ENCODE data around the gene ECE1. TPM values are rescaled to one million over a fixed set of nuclear protein-coding genes. Genes with fewer than 3 reads are reported as not detected.

Gene ECE1
- total RNA-seq, 1 donor = 32.6 TPM

- DNase-seq (ENCODE audit: insufficient read length, low spot score, missing footprints) = peak; percentile 9
- H3K27me3 ChIP-seq (ENCODE audit: insufficient read depth, low read length) = no peaks in the 10 kb centered on the region
- H3K4me3 ChIP-seq (ENCODE audit: insufficient read depth, low read length) = no peak overlapping the region
- H3K9me3 ChIP-seq (ENCODE audit: low read depth, low read length) = no peaks in the 10 kb centered on the region
- H3K79me2 ChIP-seq (ENCODE audit: insufficient read depth, low read length) = no peaks in the 10 kb centered on the region
- H2AFZ ChIP-seq (ENCODE audit: low read length) = no peak overlapping the region
- H4K20me1 ChIP-seq (ENCODE audit: insufficient read depth, low read length) = no peaks in the 10 kb centered on the region
- peaks cover 22% of the 10 kb centered on the region for H3K4me1 ChIP-seq (ENCODE audit: insufficient read depth, low read length)
- peaks cover 11% of the 10 kb centered on the region for H3K36me3 ChIP-seq (ENCODE audit: insufficient read depth, low read length)
- no peak overlapping the region for H3K27ac ChIP-seq (ENCODE audit: low read depth, low read length)
- TF ChIP-seq, protein P1, sequence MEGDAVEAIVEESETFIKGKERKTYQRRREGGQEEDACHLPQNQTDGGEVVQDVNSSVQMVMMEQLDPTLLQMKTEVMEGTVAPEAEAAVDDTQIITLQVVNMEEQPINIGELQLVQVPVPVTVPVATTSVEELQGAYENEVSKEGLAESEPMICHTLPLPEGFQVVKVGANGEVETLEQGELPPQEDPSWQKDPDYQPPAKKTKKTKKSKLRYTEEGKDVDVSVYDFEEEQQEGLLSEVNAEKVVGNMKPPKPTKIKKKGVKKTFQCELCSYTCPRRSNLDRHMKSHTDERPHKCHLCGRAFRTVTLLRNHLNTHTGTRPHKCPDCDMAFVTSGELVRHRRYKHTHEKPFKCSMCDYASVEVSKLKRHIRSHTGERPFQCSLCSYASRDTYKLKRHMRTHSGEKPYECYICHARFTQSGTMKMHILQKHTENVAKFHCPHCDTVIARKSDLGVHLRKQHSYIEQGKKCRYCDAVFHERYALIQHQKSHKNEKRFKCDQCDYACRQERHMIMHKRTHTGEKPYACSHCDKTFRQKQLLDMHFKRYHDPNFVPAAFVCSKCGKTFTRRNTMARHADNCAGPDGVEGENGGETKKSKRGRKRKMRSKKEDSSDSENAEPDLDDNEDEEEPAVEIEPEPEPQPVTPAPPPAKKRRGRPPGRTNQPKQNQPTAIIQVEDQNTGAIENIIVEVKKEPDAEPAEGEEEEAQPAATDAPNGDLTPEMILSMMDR (IDR thresholded peaks at IDR 0.05; ENCODE audit: extremely low read depth, low read depth, low read length) = no peak
- no peak overlapping the region for H3K4me2 ChIP-seq (ENCODE audit: insufficient read depth, low read length)
These were observed 13.1 kb downstream of the ECE1 start for GRCh38 chr1:21277180-21277579.

- Histone ChIP-seq H3K27ac (ENCODE audit: low read depth, low read length) (no peak overlapping the region), H2AFZ (ENCODE audit: low read length) (no peak overlapping the region), H3K27me3 (ENCODE audit: insufficient read depth, low read length) (no peaks in the 10 kb centered on the region), H4K20me1 (ENCODE audit: insufficient read depth, low read length) (no peaks in the 10 kb centered on the region), H3K4me3 (ENCODE audit: insufficient read depth, low read length) (no peak overlapping the region), H3K4me2 (ENCODE audit: insufficient read depth, low read length) (no peak overlapping the region), H3K79me2 (ENCODE audit: insufficient read depth, low read length) (no peaks in the 10 kb centered on the region), H3K36me3 (ENCODE audit: insufficient read depth, low read length) (peaks cover 45% of the 10 kb centered on the region), H3K9me3 (ENCODE audit: low read depth, low read length) (no peaks in the 10 kb centered on the region), H3K4me1 (ENCODE audit: insufficient read depth, low read length) (no peaks in the 10 kb centered on the region)
- TF ChIP-seq, protein P1 (IDR thresholded peaks at IDR 0.05; ENCODE audit: extremely low read depth, low read depth, low read length) = no peak
- no peak for DNase-seq (ENCODE audit: insufficient read length, low spot score, missing footprints)
These were observed 17.7 kb downstream of the ECE1 start for GRCh38 chr1:21272540-21272939.

DNA sequence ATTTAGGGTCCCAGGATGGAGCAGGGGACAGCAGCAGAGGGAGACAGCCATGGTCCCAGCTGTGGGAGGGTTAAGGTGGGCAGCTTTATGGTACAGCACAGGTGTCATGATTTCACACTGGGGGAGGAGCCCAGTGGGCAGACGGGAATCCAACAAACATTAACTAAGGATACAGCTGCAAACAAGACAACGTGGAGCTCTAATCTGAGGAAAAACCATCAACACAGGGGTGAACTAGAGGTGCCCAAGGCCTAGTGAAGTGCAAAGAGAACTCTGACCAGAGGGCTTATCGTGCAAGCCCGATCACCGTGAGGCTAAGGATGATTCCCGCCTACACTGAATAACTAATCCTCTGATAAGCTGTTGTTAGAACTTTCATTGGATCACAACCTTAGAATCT lies 18.7 kb downstream of the ECE1 start:
- no peaks in the 10 kb centered on the region for H3K27me3 ChIP-seq (ENCODE audit: insufficient read depth, low read length)
- no peaks in the 10 kb centered on the region for H3K4me1 ChIP-seq (ENCODE audit: insufficient read depth, low read length)
- TF ChIP-seq, protein P1 (IDR thresholded peaks at IDR 0.05; ENCODE audit: extremely low read depth, low read depth, low read length) = no peak
- no peaks in the 10 kb centered on the region for H3K9me3 ChIP-seq (ENCODE audit: low read depth, low read length)
- H3K79me2 ChIP-seq (ENCODE audit: insufficient read depth, low read length) = no peaks in the 10 kb centered on the region
- no peak overlapping the region for H3K4me3 ChIP-seq (ENCODE audit: insufficient read depth, low read length)
- no peak overlapping the region for H2AFZ ChIP-seq (ENCODE audit: low read length)
- H3K36me3 ChIP-seq (ENCODE audit: insufficient read depth, low read length) = peaks cover 45% of the 10 kb centered on the region
- no peaks in the 10 kb centered on the region for H4K20me1 ChIP-seq (ENCODE audit: insufficient read depth, low read length)
- DNase-seq (ENCODE audit: insufficient read length, low spot score, missing footprints) = peak; percentile 8
- H3K4me2 ChIP-seq (ENCODE audit: insufficient read depth, low read length) = no peak overlapping the region
- H3K27ac ChIP-seq (ENCODE audit: low read depth, low read length) = no peak overlapping the region

- no peaks in the 10 kb centered on the region for H4K20me1 ChIP-seq (ENCODE audit: insufficient read depth, low read length)
- no peaks in the 10 kb centered on the region for H3K9me3 ChIP-seq (ENCODE audit: low read depth, low read length)
- H3K36me3 ChIP-seq (ENCODE audit: insufficient read depth, low read length) = peaks cover 45% of the 10 kb centered on the region
- H3K4me2 ChIP-seq (ENCODE audit: insufficient read depth, low read length) = no peak overlapping the region
- H3K4me3 ChIP-seq (ENCODE audit: insufficient read depth, low read length) = no peak overlapping the region
- TF ChIP-seq, protein P1 (IDR thresholded peaks at IDR 0.05; ENCODE audit: extremely low read depth, low read depth, low read length) = peak; percentile 95
- no peaks in the 10 kb centered on the region for H3K79me2 ChIP-seq (ENCODE audit: insufficient read depth, low read length)
- peak; percentile 32 for DNase-seq (ENCODE audit: insufficient read length, low spot score, missing footprints)
- no peak overlapping the region for H3K27ac ChIP-seq (ENCODE audit: low read depth, low read length)
- no peak overlapping the region for H2AFZ ChIP-seq (ENCODE audit: low read length)
- no peaks in the 10 kb centered on the region for H3K27me3 ChIP-seq (ENCODE audit: insufficient read depth, low read length)
- no peaks in the 10 kb centered on the region for H3K4me1 ChIP-seq (ENCODE audit: insufficient read depth, low read length)
These were observed 20.1 kb downstream of the ECE1 start for GRCh38 chr1:21270086-21270689.
